ENCODE data around the gene HES4.

Gene HES4

GRCh38 chr1:998995-999724 is 737 bp downstream of the HES4 start:
- TF ChIP-seq, protein P1, sequence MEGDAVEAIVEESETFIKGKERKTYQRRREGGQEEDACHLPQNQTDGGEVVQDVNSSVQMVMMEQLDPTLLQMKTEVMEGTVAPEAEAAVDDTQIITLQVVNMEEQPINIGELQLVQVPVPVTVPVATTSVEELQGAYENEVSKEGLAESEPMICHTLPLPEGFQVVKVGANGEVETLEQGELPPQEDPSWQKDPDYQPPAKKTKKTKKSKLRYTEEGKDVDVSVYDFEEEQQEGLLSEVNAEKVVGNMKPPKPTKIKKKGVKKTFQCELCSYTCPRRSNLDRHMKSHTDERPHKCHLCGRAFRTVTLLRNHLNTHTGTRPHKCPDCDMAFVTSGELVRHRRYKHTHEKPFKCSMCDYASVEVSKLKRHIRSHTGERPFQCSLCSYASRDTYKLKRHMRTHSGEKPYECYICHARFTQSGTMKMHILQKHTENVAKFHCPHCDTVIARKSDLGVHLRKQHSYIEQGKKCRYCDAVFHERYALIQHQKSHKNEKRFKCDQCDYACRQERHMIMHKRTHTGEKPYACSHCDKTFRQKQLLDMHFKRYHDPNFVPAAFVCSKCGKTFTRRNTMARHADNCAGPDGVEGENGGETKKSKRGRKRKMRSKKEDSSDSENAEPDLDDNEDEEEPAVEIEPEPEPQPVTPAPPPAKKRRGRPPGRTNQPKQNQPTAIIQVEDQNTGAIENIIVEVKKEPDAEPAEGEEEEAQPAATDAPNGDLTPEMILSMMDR (IDR thresholded peaks at IDR 0.05; ENCODE audit: poor library complexity, severe bottlenecking): peak; percentile 13
- H3K27me3 ChIP-seq (ENCODE audit: insufficient read depth, poor library complexity, severe bottlenecking): no peaks in the 10 kb centered on the region
- peak overlapping the region; percentile 51 for H3K4me3 ChIP-seq (ENCODE audit: severe bottlenecking)
- ATAC-seq (ENCODE audit: low read depth): no peak
- no peaks in the 10 kb centered on the region for H3K9me3 ChIP-seq (ENCODE audit: severe bottlenecking)
- peaks cover 5% of the 10 kb centered on the region for H3K4me1 ChIP-seq (ENCODE audit: insufficient read depth, poor library complexity, severe bottlenecking)
- no peaks in the 10 kb centered on the region for H3K36me3 ChIP-seq (ENCODE audit: low read depth)
- peak; percentile 69 for DNase-seq (ENCODE audit: low spot score)
- H3K27ac ChIP-seq (ENCODE audit: poor library complexity, severe bottlenecking): peak overlapping the region; percentile 76

DNA sequence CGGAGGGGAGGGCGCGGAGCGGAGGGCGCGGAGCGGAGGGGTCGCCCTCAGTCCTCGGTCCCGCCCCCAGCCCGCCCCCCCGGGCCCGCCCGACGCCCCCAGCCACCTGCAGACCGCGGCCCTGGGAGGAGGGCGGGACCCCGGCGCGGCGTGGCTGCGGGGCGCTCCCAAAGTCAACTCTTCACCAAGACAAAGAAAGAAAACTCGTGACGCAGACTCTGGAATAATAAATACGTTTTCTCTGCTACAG is 1.2 kb downstream of the HES4 start:
- no peak for ATAC-seq (ENCODE audit: low read depth)
- Histone ChIP-seq H3K4me1 (ENCODE audit: insufficient read depth, poor library complexity, severe bottlenecking) (peaks cover 5% of the 10 kb centered on the region), H3K4me3 (ENCODE audit: severe bottlenecking) (peak overlapping the region; percentile 51), H3K36me3 (ENCODE audit: low read depth) (no peaks in the 10 kb centered on the region), H3K27ac (ENCODE audit: poor library complexity, severe bottlenecking) (no peak overlapping the region), H3K27me3 (ENCODE audit: insufficient read depth, poor library complexity, severe bottlenecking) (no peaks in the 10 kb centered on the region), H3K9me3 (ENCODE audit: severe bottlenecking) (no peaks in the 10 kb centered on the region)
- no peak for DNase-seq (ENCODE audit: low spot score)
- TF ChIP-seq, protein P1 (IDR thresholded peaks at IDR 0.05; ENCODE audit: poor library complexity, severe bottlenecking): no peak

GRCh38 chr1:997993-998744 is 1.7 kb downstream of the HES4 start:
- DNase-seq (ENCODE audit: low spot score) (peak; percentile 61), ATAC-seq (ENCODE audit: low read depth) (no peak)
- no peaks in the 10 kb centered on the region for H3K36me3 ChIP-seq (ENCODE audit: low read depth)
- peaks cover 5% of the 10 kb centered on the region for H3K4me1 ChIP-seq (ENCODE audit: insufficient read depth, poor library complexity, severe bottlenecking)
- H3K9me3 ChIP-seq (ENCODE audit: severe bottlenecking): no peaks in the 10 kb centered on the region
- H3K4me3 ChIP-seq (ENCODE audit: severe bottlenecking): no peak overlapping the region
- no peaks in the 10 kb centered on the region for H3K27me3 ChIP-seq (ENCODE audit: insufficient read depth, poor library complexity, severe bottlenecking)
- TF ChIP-seq, protein P1 (IDR thresholded peaks at IDR 0.05; ENCODE audit: poor library complexity, severe bottlenecking): no peak
- H3K27ac ChIP-seq (ENCODE audit: poor library complexity, severe bottlenecking): no peak overlapping the region

DNA sequence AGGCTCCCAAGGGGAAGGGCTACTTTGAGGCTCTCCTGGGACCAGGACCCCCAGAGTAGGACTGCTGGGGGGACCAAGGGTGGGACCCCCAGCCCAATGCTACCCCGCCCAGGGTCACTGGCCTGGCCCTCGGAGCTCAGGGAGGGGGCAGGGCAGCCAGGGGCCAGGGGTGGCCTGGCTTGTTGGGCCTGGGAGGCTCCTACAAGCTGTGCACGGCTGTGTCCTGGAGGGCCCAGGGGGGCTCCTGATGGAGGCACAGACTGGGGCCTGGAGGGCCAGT is 2.2 kb downstream of the HES4 start:
- DNase-seq (ENCODE audit: low spot score) (no peak), ATAC-seq (ENCODE audit: low read depth) (no peak)
- TF ChIP-seq, protein P1 (IDR thresholded peaks at IDR 0.05; ENCODE audit: poor library complexity, severe bottlenecking): no peak
- Histone ChIP-seq H3K36me3 (ENCODE audit: low read depth) (no peaks in the 10 kb centered on the region), H3K27me3 (ENCODE audit: insufficient read depth, poor library complexity, severe bottlenecking) (no peaks in the 10 kb centered on the region), H3K4me1 (ENCODE audit: insufficient read depth, poor library complexity, severe bottlenecking) (peaks cover 5% of the 10 kb centered on the region), H3K27ac (ENCODE audit: poor library complexity, severe bottlenecking) (no peak overlapping the region), H3K9me3 (ENCODE audit: severe bottlenecking) (no peaks in the 10 kb centered on the region), H3K4me3 (ENCODE audit: severe bottlenecking) (no peak overlapping the region)
